ENCODE data around the gene ZC3H7A. TPM values are rescaled to one million over a fixed set of nuclear protein-coding genes. Genes with fewer than 3 reads are reported as not detected.

The ZC3H7A gene
- total and polyA plus RNA-seq, 2 of the 13 experiments (the other 11 are each of a cell fraction or from before 2014, with no cell fraction given), result 29.2 to 36.8 TPM

DNA sequence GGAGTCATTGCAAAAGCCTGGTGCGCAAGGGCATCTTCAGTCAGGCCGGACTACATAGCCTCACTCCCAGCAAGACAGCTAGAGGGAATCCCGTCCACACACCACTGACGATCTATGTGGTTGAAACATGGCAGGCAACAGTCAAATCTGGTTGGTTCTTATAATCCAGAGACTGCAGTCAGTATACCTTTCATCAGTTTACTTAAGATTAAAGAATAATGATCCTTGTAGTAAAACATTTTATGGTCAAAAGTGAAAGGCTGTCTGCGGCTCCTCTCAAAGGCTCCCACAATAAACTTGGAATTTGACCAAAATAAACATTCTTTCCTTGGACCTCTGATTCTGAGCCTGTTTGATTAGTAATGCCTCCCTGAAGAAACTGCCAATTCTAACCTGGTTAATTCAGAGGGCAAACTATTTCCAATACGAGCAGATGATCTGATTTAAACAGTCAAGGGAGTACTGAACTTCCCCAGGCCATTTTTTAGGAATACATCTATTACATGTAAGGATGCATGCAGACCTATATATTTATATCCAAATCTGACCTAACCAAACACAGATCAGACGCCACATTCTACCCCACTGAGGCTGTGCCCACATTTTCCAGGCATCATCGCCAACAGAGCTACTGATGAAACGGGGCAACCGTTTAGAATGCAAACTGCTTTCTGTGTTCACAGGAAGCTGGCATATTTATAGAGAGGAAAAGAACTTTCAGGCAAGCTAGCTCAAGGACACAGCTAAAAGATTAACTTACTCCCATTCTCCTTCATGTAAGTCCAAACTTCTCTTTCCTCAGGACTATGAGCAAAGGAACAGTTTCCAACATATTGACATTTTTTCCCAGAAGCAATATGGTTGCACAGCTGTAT is 39.1 kb downstream of the ZC3H7A start (continued):
- TF ChIP-seq ZSCAN21 (CRISPR knock-in tag; IDR thresholded peaks at IDR 0.05; ENCODE audit: borderline replicate concordance) (no peak), HOXA3 (CRISPR knock-in tag; IDR thresholded peaks at IDR 0.05) (peak; percentile 52; the same call in 1 of the 2 replicates), HOXA9 (CRISPR knock-in tag; IDR thresholded peaks at IDR 0.05; ENCODE audit: borderline replicate concordance) (no peak), IRX3 (CRISPR knock-in tag; IDR thresholded peaks at IDR 0.05; ENCODE audit: borderline replicate concordance, low read depth) (0 out of 2 replicates have a peak, but pooled peaks have one; percentile 40), THAP11 (CRISPR knock-in tag; IDR thresholded peaks at IDR 0.05) (peak; percentile 53), SOX5 (CRISPR knock-in tag; IDR thresholded peaks at IDR 0.05; ENCODE audit: borderline replicate concordance) (peak; percentile 44; the same call in 1 of the 2 replicates), CREB1 (IDR thresholded peaks at IDR 0.05) (no peak), CREB1 (CRISPR knock-in tag; IDR thresholded peaks at IDR 0.05) (peak; percentile 20; the same call in 1 of the 2 replicates), ZKSCAN8 (CRISPR knock-in tag; IDR thresholded peaks at IDR 0.05; ENCODE audit: borderline replicate concordance) (0 out of 2 replicates have a peak, but pooled peaks have one; percentile 23), CREM (IDR thresholded peaks at IDR 0.05) (peak; percentile 28; the same call in 1 of the 2 replicates), CREM (CRISPR knock-in tag; IDR thresholded peaks at IDR 0.05) (no peak), EP300 (IDR thresholded peaks at IDR 0.05; ENCODE audit: low read depth in 2 of 2, low read length in 2 of 2) (peak in 1 of 2 experiments; percentile 10; a peak in 1 of 4 replicates), EP300 (CRISPR knock-in tag; IDR thresholded peaks at IDR 0.05; ENCODE audit: borderline replicate concordance) (no peak), SP140L (CRISPR knock-in tag; IDR thresholded peaks at IDR 0.05; ENCODE audit: borderline replicate concordance) (0 out of 2 replicates have a peak, but pooled peaks have one; percentile 32), SPEN (CRISPR knock-in tag; IDR thresholded peaks at IDR 0.05; ENCODE audit: low read depth) (no peak; the same call in 1 of the 2 replicates), ZNF607 (CRISPR knock-in tag; IDR thresholded peaks at IDR 0.05; ENCODE audit: borderline replicate concordance) (no peak), SATB2 (CRISPR knock-in tag; IDR thresholded peaks at IDR 0.05) (no peak), ZMYM3 (CRISPR knock-in tag; IDR thresholded peaks at IDR 0.05) (peak; percentile 57; the same call in 1 of the 2 replicates)
- TF ChIP-seq, protein P1, sequence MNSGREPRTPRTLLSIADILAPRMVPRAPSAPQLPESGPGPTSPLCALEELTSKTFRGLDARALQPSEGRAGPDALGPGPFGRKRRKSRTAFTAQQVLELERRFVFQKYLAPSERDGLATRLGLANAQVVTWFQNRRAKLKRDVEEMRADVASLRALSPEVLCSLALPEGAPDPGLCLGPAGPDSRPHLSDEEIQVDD (CRISPR knock-in tag; IDR thresholded peaks at IDR 0.05; ENCODE audit: borderline replicate concordance), result no peak
- TF ChIP-seq, protein P2, sequence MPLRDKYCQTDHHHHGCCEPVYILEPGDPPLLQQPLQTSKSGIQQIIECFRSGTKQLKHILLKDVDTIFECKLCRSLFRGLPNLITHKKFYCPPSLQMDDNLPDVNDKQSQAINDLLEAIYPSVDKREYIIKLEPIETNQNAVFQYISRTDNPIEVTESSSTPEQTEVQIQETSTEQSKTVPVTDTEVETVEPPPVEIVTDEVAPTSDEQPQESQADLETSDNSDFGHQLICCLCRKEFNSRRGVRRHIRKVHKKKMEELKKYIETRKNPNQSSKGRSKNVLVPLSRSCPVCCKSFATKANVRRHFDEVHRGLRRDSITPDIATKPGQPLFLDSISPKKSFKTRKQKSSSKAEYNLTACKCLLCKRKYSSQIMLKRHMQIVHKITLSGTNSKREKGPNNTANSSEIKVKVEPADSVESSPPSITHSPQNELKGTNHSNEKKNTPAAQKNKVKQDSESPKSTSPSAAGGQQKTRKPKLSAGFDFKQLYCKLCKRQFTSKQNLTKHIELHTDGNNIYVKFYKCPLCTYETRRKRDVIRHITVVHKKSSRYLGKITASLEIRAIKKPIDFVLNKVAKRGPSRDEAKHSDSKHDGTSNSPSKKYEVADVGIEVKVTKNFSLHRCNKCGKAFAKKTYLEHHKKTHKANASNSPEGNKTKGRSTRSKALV (CRISPR knock-in tag; IDR thresholded peaks at IDR 0.05), result peak; percentile 69
- TF ChIP-seq, protein P3, sequence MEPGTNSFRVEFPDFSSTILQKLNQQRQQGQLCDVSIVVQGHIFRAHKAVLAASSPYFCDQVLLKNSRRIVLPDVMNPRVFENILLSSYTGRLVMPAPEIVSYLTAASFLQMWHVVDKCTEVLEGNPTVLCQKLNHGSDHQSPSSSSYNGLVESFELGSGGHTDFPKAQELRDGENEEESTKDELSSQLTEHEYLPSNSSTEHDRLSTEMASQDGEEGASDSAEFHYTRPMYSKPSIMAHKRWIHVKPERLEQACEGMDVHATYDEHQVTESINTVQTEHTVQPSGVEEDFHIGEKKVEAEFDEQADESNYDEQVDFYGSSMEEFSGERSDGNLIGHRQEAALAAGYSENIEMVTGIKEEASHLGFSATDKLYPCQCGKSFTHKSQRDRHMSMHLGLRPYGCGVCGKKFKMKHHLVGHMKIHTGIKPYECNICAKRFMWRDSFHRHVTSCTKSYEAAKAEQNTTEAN (CRISPR knock-in tag; conservative IDR thresholded peaks at IDR 0.05), result peak; percentile 37; the same call in 1 of the 2 replicates
- TF ChIP-seq, protein P4, sequence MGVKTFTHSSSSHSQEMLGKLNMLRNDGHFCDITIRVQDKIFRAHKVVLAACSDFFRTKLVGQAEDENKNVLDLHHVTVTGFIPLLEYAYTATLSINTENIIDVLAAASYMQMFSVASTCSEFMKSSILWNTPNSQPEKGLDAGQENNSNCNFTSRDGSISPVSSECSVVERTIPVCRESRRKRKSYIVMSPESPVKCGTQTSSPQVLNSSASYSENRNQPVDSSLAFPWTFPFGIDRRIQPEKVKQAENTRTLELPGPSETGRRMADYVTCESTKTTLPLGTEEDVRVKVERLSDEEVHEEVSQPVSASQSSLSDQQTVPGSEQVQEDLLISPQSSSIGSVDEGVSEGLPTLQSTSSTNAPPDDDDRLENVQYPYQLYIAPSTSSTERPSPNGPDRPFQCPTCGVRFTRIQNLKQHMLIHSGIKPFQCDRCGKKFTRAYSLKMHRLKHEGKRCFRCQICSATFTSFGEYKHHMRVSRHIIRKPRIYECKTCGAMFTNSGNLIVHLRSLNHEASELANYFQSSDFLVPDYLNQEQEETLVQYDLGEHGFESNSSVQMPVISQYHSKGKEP (CRISPR knock-in tag; IDR thresholded peaks at IDR 0.05), result no peak
- TF ChIP-seq, protein P5, sequence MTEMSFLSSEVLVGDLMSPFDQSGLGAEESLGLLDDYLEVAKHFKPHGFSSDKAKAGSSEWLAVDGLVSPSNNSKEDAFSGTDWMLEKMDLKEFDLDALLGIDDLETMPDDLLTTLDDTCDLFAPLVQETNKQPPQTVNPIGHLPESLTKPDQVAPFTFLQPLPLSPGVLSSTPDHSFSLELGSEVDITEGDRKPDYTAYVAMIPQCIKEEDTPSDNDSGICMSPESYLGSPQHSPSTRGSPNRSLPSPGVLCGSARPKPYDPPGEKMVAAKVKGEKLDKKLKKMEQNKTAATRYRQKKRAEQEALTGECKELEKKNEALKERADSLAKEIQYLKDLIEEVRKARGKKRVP (CRISPR knock-in tag; IDR thresholded peaks at IDR 0.05), result 0 out of 4 replicates have a peak, but pooled peaks of 1 of the 2 experiments have one; percentile 28

Data from HepG2 (cell line).